ENCODE results near the gene DPP7.
"Not testable (repeated sequence)": the region's sequence is repeated elsewhere in the genome, so short reads cannot be mapped to it uniquely, and the experiment has no call there.

The DPP7 gene

DNA sequence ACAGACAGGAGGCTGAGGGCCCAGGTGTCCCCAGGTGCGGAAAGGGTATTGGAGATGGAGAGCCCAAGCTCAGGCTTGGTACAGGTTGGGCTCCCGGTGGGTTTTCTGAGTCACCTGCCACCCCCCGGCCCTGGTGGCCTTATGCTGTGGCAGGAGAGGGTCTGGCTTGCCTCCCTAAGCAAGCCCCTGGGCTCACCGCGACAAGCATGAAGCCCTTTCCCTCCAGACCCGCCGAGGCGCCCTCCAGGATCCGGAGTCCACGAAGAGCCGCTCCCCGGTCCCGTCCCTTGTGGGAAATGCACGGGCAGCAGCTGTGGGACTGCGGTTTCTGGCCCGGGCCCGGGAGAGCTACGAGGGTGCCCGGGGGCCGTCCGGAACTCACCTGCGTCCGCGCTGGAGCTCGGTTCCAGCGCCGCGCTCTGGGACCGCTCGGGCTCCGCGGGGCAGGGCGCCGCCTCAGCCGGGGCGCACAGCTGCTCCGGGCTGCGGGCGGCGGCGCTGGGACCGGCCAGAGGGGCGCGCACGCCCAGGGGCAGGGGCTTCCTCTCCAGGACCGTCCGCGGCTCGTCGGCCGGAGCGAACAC lies 44.9 kb downstream of the DPP7 start:
- no peak for DNase-seq

- no peak for DNase-seq
These were observed 45.7 kb downstream of the DPP7 start for GRCh38 chr9:137068539-137069507.

DNA sequence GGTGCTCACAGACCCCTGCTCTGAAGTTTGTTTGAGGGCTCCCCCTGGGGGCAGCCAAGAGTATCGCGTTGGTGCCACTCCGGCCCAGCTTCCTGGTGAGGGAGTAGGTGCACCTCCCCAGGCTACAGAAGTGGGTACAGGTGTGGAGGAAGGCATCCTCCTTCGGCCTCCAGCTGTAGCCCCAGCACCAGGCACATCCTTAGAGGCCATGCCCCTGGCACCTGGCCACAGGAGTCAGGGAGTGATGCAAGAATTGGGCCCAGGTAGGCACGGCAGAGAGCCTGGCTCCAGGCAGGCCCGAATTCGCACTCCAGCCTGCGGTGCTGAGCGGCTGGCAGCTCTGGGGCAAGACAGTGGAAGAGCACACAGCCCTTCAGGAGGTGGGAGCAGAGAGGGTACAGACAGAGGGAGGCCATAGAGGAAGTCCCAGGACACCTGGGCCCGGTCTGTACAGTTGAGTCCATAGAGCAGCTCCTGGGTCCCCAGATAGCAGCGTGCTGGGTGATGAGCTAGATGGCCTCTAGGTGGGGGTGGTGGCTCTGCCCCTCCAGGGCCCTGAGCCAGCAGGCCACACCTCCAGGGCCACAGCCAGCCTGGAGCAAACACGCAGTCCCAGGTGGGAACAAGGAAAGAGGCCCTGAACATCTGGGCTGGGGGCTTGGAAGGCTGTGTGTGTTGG lies 46.5 kb downstream of the DPP7 start:
- peak; percentile 66 to 69 for DNase-seq

DNA sequence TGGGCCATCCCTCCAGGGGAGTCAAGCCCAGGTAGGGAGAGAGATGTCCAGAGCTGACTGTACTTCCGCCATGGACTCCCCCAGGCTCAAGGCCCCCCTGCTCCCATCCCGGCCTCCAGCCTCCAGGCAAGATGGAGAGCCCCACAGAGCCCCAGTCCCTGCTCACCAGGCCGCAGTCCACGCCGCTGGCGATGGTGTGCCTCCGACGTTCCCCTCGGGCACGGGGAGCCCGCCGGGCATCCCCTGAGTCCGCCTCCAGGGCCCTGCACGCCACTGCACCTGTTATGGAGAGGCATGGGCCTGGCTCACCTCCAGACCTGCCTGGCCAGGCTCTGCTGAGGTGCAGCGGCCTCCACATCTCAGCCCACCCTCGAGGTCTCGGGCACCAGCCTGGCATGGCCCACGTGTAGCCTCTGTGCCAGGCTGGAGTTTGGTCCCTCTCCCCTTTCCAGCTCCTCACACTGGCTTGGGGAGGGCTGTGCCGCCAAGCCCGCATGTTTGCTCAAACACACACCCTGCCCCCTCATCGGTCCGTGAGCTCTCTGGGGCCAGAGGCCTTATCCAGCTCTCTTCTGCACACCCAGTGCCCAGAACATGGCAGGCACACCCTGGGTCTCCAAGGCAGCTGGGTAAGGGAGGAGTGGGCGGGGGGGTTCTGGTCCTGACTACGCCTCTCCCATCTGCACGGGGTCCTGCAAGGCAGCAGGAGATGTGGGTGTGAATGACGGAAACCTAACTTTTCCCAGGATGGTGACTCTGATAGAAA lies 48.3 kb downstream of the DPP7 start:
- DNase-seq: no peak

DNA sequence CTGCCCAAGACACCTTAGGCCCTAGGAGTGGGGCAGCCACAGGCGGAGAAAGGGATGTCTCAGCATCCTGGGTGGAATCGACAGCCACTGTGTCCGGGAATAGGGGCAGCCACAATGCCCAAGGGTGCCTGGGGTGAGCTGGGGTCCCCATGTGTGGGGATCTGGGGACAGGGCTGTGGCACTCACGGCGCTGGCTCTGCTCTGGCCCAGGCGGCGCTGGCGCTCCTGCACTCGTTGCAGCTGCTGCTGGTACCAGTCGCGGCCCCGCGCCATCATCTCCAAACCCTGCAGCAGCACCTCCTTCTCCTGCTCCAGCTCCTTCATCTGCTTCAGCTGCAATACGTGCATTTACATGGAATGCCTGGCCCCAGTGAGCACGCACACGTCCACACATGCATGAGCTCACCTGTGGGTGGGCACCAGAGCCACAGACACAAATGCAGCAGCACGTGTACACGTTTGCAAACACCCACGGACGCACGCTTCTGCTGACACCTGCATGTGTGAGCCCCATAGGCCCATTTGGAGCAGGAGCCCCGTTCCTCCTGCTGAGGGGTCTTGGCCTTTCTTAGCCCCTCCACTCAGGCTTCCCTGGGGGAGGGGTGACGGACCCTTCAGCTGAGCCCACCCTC lies 49.1 kb downstream of the DPP7 start:
- no peak for DNase-seq

GRCh38 chr9:137064880-137065164 lies 49.7 kb downstream of the DPP7 start:
- no peak for DNase-seq

GRCh38 chr9:137064027-137064879 lies 50.3 kb downstream of the DPP7 start:
- DNase-seq: peak; percentile 16 to 32

GRCh38 chr9:137063311-137064026 lies 51.1 kb downstream of the DPP7 start:
- DNase-seq: no peak

GRCh38 chr9:137062798-137063197 lies 51.7 kb downstream of the DPP7 start:
- not testable (repeated sequence) for DNase-seq

- no peak for DNase-seq
These were observed 52.1 kb downstream of the DPP7 start for GRCh38 chr9:137062384-137062783.

Data from AML-193 (cell line).